Measurements from ENCODE around the gene FAM90A26. TPM values are rescaled to one million over a fixed set of nuclear protein-coding genes. Genes with fewer than 3 reads are reported as not detected.
"Not testable (repeated sequence)": the region's sequence is repeated elsewhere in the genome, so short reads cannot be mapped to it uniquely, and the experiment has no call there.

Gene FAM90A26
- total and polyA plus RNA-seq, 3 donors from 2014 or later: not detected

DNA sequence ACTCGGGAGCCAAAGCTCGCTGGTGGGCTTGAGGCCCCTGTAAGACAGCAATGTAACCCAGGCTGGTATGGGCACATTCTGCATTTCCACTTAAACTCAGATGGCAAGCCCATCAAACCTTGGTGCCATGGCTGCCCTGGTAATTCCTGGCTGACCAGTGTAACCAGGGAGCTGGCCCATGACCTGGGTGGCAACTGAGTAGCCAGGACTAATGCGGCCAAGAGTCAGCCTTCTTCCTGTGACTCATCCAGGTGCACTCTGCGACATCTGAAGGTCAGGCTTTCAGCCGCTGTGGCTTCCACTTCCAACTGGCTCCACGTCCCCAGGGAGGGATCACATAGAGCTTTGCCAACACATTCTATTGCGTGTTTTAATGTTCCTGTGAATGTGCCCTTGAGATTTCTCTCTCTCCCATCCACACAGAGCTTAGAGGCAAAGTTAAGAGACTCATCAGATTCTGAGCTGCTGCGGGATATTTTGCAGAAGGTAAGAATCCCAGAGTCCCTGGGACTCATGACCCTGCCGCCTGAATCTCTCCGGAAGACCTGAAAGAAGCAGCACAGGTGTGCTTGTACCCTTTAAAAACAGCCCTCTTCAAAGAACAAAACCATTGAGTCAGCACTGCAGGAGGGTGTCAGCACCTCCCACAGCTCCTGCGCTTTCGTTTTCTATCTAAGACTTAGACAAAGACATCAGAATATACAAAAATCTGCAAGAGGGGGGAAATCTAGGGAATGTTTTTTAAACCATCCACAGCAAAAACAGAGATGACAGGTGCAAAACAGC is 14.9 kb upstream of the FAM90A26 start:
- H3K27me3 ChIP-seq; DNase-seq; H3K36me3 ChIP-seq (ENCODE audit: low read depth, missing control alignments); H3K4me3 ChIP-seq; intact Hi-C loops (cut with DNase I; ENCODE audit: low total_unique reads); H3K27ac ChIP-seq; H3K9me3 ChIP-seq; H3K4me1 ChIP-seq: not testable (repeated sequence)
- 33 to 43% methylated on average over 12 of the region's 12 CpGs for WGBS, 2 donors

GRCh38 chr4:9158392-9158791 is 11.8 kb upstream of the FAM90A26 start:
- intact Hi-C loops (cut with DNase I; ENCODE audit: low total_unique reads); H3K36me3 ChIP-seq (ENCODE audit: low read depth, missing control alignments); H3K4me1 ChIP-seq; H3K27ac ChIP-seq; H3K9me3 ChIP-seq; H3K4me3 ChIP-seq; H3K27me3 ChIP-seq: not testable (repeated sequence)
- peak; percentile 36 for DNase-seq
- no CpG with 5 or more reads among the region's 6 CpGs for WGBS, 2 donors

- H3K4me3 ChIP-seq; intact Hi-C loops (cut with DNase I; ENCODE audit: low total_unique reads); H3K27me3 ChIP-seq; H3K4me1 ChIP-seq; H3K36me3 ChIP-seq (ENCODE audit: low read depth, missing control alignments); H3K27ac ChIP-seq; H3K9me3 ChIP-seq; DNase-seq: not testable (repeated sequence)
- no CpG with 5 or more reads among the region's 6 CpGs for WGBS, 2 donors
Measured at GRCh38 chr4:9160046-9160445, 10.2 kb upstream of the FAM90A26 start.

- H3K27me3 ChIP-seq; H3K27ac ChIP-seq; H3K4me1 ChIP-seq; H3K36me3 ChIP-seq (ENCODE audit: low read depth, missing control alignments); intact Hi-C loops (cut with DNase I; ENCODE audit: low total_unique reads); H3K4me3 ChIP-seq; H3K9me3 ChIP-seq; DNase-seq: not testable (repeated sequence)
- WGBS, 2 donors: no CpG with 5 or more reads among the region's 8 CpGs
Measured at GRCh38 chr4:9165990-9166389, 4.2 kb upstream of the FAM90A26 start.

GRCh38 chr4:9210357-9210756 is 40.1 kb downstream of the FAM90A26 start, which contains the start of gene USP17L10:
Gene USP17L10 (plus strand): TSS chr4:9210657. CDS start chr4:9210657, 0 bp downstream.
- H3K9me3 ChIP-seq; DNase-seq; H3K27ac ChIP-seq; H3K36me3 ChIP-seq (ENCODE audit: low read depth, missing control alignments); H3K4me3 ChIP-seq; H3K4me1 ChIP-seq; intact Hi-C loops (cut with DNase I; ENCODE audit: low total_unique reads); H3K27me3 ChIP-seq: not testable (repeated sequence)
- no CpG with 5 or more reads among the region's 13 CpGs for WGBS, 2 donors

- H3K4me1 ChIP-seq; intact Hi-C loops (cut with DNase I; ENCODE audit: low total_unique reads); DNase-seq; H3K4me3 ChIP-seq; H3K9me3 ChIP-seq; H3K36me3 ChIP-seq (ENCODE audit: low read depth, missing control alignments); H3K27me3 ChIP-seq; H3K27ac ChIP-seq: not testable (repeated sequence)
- WGBS, 2 donors: 56 to 62% methylated on average over 9 to 10 of the region's 14 CpGs
Measured at GRCh38 chr4:9214701-9215100, 44.5 kb downstream of the FAM90A26 start.

DNA sequence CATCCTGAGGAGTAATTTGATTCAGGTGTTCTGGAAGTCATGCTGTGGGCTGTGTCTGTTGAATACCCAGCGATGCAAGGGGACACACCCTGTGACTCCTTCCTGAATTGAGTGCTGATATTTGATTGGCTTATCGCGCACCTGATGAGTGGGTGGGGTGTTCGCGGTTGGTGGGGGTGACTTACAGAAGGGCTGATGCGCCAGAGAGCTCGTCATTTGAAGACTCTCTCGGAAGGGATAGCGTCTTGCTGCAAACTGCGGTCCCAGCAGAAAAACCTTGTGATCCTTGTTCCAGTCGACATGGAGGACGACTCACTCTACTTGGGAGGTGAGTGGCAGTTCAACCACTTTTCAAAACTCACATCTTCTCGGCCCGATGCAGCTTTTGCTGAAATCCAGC is 44.9 kb downstream of the FAM90A26 start, which contains the start of gene USP17L11:
Gene USP17L11, plus strand, starts transcription at position 301 of the 400 bp plus-strand sequence. Its CDS starts 0 bp downstream, at position 301.
- H3K9me3 ChIP-seq; H3K36me3 ChIP-seq (ENCODE audit: low read depth, missing control alignments); H3K27ac ChIP-seq; intact Hi-C loops (cut with DNase I; ENCODE audit: low total_unique reads); DNase-seq; H3K4me1 ChIP-seq; H3K4me3 ChIP-seq; H3K27me3 ChIP-seq: not testable (repeated sequence)
- no CpG with 5 or more reads among the region's 14 CpGs for WGBS, 2 donors

DNA sequence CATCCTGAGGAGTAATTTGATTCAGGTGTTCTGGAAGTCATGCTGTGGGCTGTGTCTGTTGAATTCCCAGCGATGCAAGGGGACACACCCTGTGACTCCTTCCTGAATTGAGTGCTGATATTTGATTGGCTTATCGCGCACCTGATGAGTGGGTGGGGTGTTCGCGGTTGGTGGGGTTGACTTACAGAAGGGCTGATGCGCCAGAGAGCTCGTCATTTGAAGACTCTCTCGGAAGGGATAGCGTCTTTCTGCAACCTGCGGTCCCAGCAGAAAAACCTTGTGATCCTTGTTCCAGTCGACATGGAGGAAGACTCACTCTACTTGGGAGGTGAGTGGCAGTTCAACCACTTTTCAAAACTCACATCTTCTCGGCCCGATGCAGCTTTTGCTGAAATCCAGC is 49.6 kb downstream of the FAM90A26 start, which contains the start of gene USP17L12:
Gene USP17L12, plus strand, starts transcription at position 301 of the 400 bp plus-strand sequence. Its CDS starts 0 bp downstream, at position 301.
- H3K4me1 ChIP-seq; H3K27me3 ChIP-seq; intact Hi-C loops (cut with DNase I; ENCODE audit: low total_unique reads); H3K27ac ChIP-seq; DNase-seq; H3K36me3 ChIP-seq (ENCODE audit: low read depth, missing control alignments); H3K9me3 ChIP-seq; H3K4me3 ChIP-seq: not testable (repeated sequence)
- no CpG with 5 or more reads among the region's 13 CpGs for WGBS, 2 donors

- DNase-seq; H3K27ac ChIP-seq; H3K4me3 ChIP-seq; H3K36me3 ChIP-seq (ENCODE audit: low read depth, missing control alignments); intact Hi-C loops (cut with DNase I; ENCODE audit: low total_unique reads); H3K9me3 ChIP-seq; H3K4me1 ChIP-seq; H3K27me3 ChIP-seq: not testable (repeated sequence)
- no CpG with 5 or more reads among the region's 14 CpGs for WGBS, 2 donors
Measured at GRCh38 chr4:9224596-9224995, 54.4 kb downstream of the FAM90A26 start, which contains the start of gene USP17L13. Gene USP17L13 (plus strand): TSS chr4:9224896. CDS start chr4:9224896, 0 bp downstream.

Other genes starting within 250 kb of the FAM90A26 start
- not detected for gene USP17L10, start 40.2 kb downstream of the FAM90A26 start, total RNA-seq
- gene USP17L10, start 40.2 kb downstream of the FAM90A26 start, polyA plus RNA-seq (ENCODE audit: insufficient read depth, low read depth, low replicate concordance): not detected
- gene USP17L11, start 45.0 kb downstream of the FAM90A26 start, total RNA-seq: not detected
- gene USP17L11, start 45.0 kb downstream of the FAM90A26 start, polyA plus RNA-seq (ENCODE audit: insufficient read depth, low read depth, low replicate concordance): not detected
- gene USP17L12, start 49.7 kb downstream of the FAM90A26 start, total RNA-seq: not detected
- gene USP17L12, start 49.7 kb downstream of the FAM90A26 start, polyA plus RNA-seq (ENCODE audit: insufficient read depth, low read depth, low replicate concordance): not detected
- not detected for gene USP17L13, start 54.5 kb downstream of the FAM90A26 start, total RNA-seq
- not detected for gene USP17L13, start 54.5 kb downstream of the FAM90A26 start, polyA plus RNA-seq (ENCODE audit: insufficient read depth, low read depth, low replicate concordance)
- not detected for gene USP17L15, start 64.0 kb downstream of the FAM90A26 start, total RNA-seq
- not detected for gene USP17L15, start 64.0 kb downstream of the FAM90A26 start, polyA plus RNA-seq (ENCODE audit: insufficient read depth, low read depth, low replicate concordance)
- not detected for gene USP17L17, start 73.5 kb downstream of the FAM90A26 start, total RNA-seq
- not detected for gene USP17L17, start 73.5 kb downstream of the FAM90A26 start, polyA plus RNA-seq (ENCODE audit: insufficient read depth, low read depth, low replicate concordance)
- not detected for gene USP17L18, start 78.2 kb downstream of the FAM90A26 start, total RNA-seq
- gene USP17L18, start 78.2 kb downstream of the FAM90A26 start, polyA plus RNA-seq (ENCODE audit: insufficient read depth, low read depth, low replicate concordance): not detected
- gene USP17L19, start 83.0 kb downstream of the FAM90A26 start, total RNA-seq: not detected
- gene USP17L19, start 83.0 kb downstream of the FAM90A26 start, polyA plus RNA-seq (ENCODE audit: insufficient read depth, low read depth, low replicate concordance): not detected
- gene USP17L20, start 87.7 kb downstream of the FAM90A26 start, total RNA-seq: not detected
- not detected for gene USP17L20, start 87.7 kb downstream of the FAM90A26 start, polyA plus RNA-seq (ENCODE audit: insufficient read depth, low read depth, low replicate concordance)
- gene USP17L21, start 92.5 kb downstream of the FAM90A26 start, total RNA-seq: not detected
- not detected for gene USP17L21, start 92.5 kb downstream of the FAM90A26 start, polyA plus RNA-seq (ENCODE audit: insufficient read depth, low read depth, low replicate concordance)
- not detected for gene USP17L22, start 97.2 kb downstream of the FAM90A26 start, total RNA-seq
- gene USP17L22, start 97.2 kb downstream of the FAM90A26 start, polyA plus RNA-seq (ENCODE audit: insufficient read depth, low read depth, low replicate concordance): not detected
- not detected for gene USP17L24, start 154.8 kb downstream of the FAM90A26 start, total RNA-seq
- not detected for gene USP17L24, start 154.8 kb downstream of the FAM90A26 start, polyA plus RNA-seq (ENCODE audit: insufficient read depth, low read depth, low replicate concordance)
- gene USP17L25, start 159.5 kb downstream of the FAM90A26 start, total RNA-seq: not detected
- gene USP17L25, start 159.5 kb downstream of the FAM90A26 start, polyA plus RNA-seq (ENCODE audit: insufficient read depth, low read depth, low replicate concordance): not detected
- not detected for gene USP17L26, start 164.2 kb downstream of the FAM90A26 start, total RNA-seq
- gene USP17L26, start 164.2 kb downstream of the FAM90A26 start, polyA plus RNA-seq (ENCODE audit: insufficient read depth, low read depth, low replicate concordance): not detected
- gene USP17L5, start 169.0 kb downstream of the FAM90A26 start, total RNA-seq: not detected
- not detected for gene USP17L5, start 169.0 kb downstream of the FAM90A26 start, polyA plus RNA-seq (ENCODE audit: insufficient read depth, low read depth, low replicate concordance)
- not detected for gene USP17L27, start 173.7 kb downstream of the FAM90A26 start, total RNA-seq
- not detected for gene USP17L27, start 173.7 kb downstream of the FAM90A26 start, polyA plus RNA-seq (ENCODE audit: insufficient read depth, low read depth, low replicate concordance)
- not detected for gene USP17L28, start 178.5 kb downstream of the FAM90A26 start, total RNA-seq
- not detected for gene USP17L28, start 178.5 kb downstream of the FAM90A26 start, polyA plus RNA-seq (ENCODE audit: insufficient read depth, low read depth, low replicate concordance)
- gene USP17L29, start 183.2 kb downstream of the FAM90A26 start, total RNA-seq: not detected
- not detected for gene USP17L29, start 183.2 kb downstream of the FAM90A26 start, polyA plus RNA-seq (ENCODE audit: insufficient read depth, low read depth, low replicate concordance)
- gene USP17L30, start 192.7 kb downstream of the FAM90A26 start, total RNA-seq: not detected
- gene USP17L30, start 192.7 kb downstream of the FAM90A26 start, polyA plus RNA-seq (ENCODE audit: insufficient read depth, low read depth, low replicate concordance): not detected